Cardiac atrium fibroblast (primary cell): Measurements from ENCODE around the gene RNASE12. TPM values are rescaled to one million over a fixed set of nuclear protein-coding genes. Genes with fewer than 3 reads are reported as not detected.

Source experiments
- total RNA-seq: library from RNA; depleted of rRNA; stranded (reverse); fragments of >200 nt; gene quantifications from 2 replicates; pipeline ENCODE4 v1.2.3, GENCODE V29; 2015

RNASE12 gene, protein sequence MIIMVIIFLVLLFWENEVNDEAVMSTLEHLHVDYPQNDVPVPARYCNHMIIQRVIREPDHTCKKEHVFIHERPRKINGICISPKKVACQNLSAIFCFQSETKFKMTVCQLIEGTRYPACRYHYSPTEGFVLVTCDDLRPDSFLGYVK
- total RNA-seq: not detected in 2 replicates

DNA sequence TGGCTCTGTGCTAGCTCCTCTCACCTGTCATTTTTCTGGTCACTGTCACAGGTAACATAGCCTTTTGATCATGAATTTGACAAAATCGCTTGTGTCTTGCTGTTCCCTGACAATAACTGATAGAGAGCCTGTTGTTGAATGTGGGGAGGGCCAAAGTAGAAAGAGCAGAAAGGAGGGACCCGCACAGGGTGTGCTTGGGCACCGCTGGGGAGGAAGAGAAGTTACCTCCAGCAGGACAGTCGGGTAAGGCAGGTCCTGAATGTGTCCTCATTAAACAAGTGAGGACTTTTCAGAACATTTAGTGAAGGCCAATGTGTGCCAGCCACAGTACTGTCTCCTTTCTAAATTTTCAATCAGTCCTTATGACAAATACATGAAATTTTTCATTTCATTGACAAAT is at the start of gene RNASE12:
RNASE12 (minus strand) TSS at position 142 of the 400 bp plus-strand sequence. CDS start 653 bp downstream, outside the sequence.

DNA sequence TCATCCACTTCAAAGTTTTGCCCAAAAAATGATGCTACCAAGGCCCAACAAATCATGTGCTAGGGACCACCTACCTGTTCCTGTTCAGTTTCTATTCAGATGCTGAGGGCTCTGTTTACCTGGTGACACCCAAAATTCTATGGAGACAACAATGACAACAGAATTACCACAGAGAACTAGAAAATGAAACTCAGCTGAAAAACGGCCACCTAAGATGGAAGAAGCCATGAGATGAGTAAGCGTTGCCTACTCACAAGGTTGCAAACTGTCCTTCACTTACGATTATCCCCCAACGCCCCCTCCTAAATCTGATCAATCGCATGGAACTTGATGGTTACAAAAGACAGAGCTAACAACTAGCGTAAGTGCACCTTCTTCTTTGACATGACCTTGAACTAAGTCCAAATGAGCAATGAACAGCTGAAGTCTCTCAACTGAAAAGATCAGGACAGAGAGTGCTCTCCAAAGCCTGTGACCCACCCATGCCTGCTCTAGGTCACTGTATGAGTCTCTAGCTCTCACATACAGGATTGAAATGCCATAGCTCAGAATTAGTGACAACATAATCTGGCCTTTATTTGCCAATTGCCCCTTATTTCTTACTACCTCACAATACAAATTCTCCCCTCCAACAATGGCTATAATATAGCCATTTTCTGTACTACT is 3.6 kb downstream of the RNASE12 start, which contains the start of gene RNASE11:
RNASE11 (minus strand) TSS at position 513 of the 666 bp plus-strand sequence.

DNA sequence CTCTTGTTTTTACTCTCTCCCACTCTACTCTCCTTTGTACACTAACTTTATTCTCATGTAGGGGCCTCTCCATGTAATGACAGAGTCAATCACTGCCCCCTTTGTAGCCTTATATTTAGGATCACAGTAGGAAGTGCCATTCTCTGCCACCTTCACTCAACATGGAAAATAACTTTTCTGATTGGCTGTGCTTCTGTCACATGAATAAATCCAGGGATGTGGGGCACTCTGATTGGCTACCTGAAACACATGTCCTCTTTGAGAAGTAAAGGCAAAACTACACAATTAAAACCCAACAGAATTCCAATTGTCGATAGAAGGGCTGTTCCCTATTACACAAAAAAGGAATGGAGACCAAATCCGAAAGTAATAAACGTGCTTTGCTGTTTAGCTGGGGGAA is 30.2 kb downstream of the RNASE12 start, which contains the start of gene RNASE9:
RNASE9 (minus strand) TSS at position 87 of the 400 bp plus-strand sequence.

Other genes starting within 250 kb of the RNASE12 start
- gene PARP2, start 247.7 kb downstream of the RNASE12 start, total RNA-seq: 1.8 and 16.2 TPM in 2 replicates
- gene TEP1, start 177.9 kb downstream of the RNASE12 start, total RNA-seq: 11.3 and 14.6 TPM in 2 replicates
- gene KLHL33, start 155.2 kb downstream of the RNASE12 start, total RNA-seq: 0.49 TPM in 1 of 2 replicates, not detected in the other
- gene OSGEP, start 136.6 kb downstream of the RNASE12 start, total RNA-seq: 22.6 and 35.2 TPM in 2 replicates
- gene APEX1, start 136.2 kb downstream of the RNASE12 start, total RNA-seq: 124 and 139 TPM in 2 replicates
- 6.3 and 11.6 TPM in 2 replicates for gene PIP4P1, start 129.9 kb downstream of the RNASE12 start, total RNA-seq
- 23.1 and 54.3 TPM in 2 replicates for gene PNP, start 122.0 kb downstream of the RNASE12 start, total RNA-seq
- not detected in 2 replicates for gene RNASE10, start 85.8 kb downstream of the RNASE12 start, total RNA-seq
- gene RNASE9, start 30.3 kb downstream of the RNASE12 start, total RNA-seq: not detected in 2 replicates
- not detected in 2 replicates for gene RNASE11, start 3.4 kb downstream of the RNASE12 start, total RNA-seq
- gene OR6S1, start 50.3 kb upstream of the RNASE12 start, total RNA-seq: not detected in 2 replicates
- 43.9 and 53.5 TPM in 2 replicates for gene RNASE4, start 93.2 kb upstream of the RNASE12 start, total RNA-seq
- 19.0 and 24.7 TPM in 2 replicates for gene ANG, start 97.4 kb upstream of the RNASE12 start, total RNA-seq
- gene EDDM3A, start 154.5 kb upstream of the RNASE12 start, total RNA-seq: not detected in 2 replicates
- not detected in 2 replicates for gene EDDM3B, start 177.0 kb upstream of the RNASE12 start, total RNA-seq
- not detected in 2 replicates for gene RNASE6, start 189.9 kb upstream of the RNASE12 start, total RNA-seq
- 3.4 and 8.1 TPM in 2 replicates for gene RNASE1, start 211.5 kb upstream of the RNASE12 start, total RNA-seq